ENCODE data around the gene RCSD1. TPM values are rescaled to one million over a fixed set of nuclear protein-coding genes. Genes with fewer than 3 reads are reported as not detected.

The RCSD1 gene
- total and polyA plus RNA-seq, 2 of the 13 experiments (the other 11 are each of a cell fraction or from before 2014, with no cell fraction given): not detected

DNA sequence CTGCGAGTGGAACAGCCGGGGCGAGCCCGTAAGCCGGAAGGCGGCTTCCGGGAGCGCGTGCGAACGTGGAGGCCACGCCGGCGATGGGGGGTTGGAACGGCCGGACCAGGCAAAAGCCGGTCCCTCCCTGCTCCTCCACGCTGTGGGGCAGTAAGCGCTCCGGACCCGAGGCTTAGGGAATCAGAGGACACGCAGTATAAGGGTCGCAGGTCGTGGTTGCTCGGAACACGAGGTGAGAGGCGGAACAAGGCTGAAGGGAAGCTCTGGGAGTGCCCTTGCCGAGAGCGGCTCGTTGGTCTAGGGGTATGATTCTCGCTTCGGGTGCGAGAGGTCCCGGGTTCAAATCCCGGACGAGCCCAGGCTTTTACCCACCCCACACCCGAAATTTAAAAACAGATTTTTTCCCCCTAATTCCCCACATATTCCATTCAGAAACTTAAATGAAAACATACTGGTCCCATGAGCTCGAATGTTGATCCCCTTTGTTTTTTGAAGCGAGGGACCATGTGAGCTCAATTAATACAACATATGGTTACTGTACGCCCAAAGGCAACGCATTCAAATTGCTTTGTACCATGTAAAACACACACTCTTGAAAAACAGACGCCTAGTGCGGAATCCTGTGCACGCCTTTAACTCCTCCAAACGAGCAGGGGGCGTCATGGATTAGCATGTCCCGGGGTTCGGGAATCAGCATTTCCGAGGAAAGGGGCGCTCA is 84.6 kb downstream of the RCSD1 start (continued):
- TF ChIP-seq, protein P1, sequence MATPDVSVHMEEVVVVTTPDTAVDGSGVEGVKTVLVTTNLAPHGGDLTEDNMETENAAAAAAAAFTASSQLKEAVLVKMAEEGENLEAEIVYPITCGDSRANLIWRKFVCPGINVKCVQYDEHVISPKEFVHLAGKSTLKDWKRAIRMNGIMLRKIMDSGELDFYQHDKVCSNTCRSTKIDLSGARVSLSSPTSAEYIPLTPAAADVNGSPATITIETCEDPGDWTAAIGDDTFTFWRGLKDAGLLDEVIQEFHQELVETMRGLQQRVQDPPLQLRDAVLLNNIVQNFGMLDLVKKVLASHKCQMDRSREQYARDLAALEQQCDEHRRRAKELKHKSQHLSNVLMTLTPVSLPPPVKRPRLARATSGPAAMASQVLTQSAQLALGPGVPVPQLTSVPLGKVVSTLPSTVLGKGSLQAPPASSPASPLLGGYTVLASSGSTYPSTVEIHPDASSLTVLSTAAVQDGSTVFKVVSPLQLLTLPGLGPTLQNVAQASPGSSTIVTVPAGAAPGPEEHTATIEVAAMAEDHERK (CRISPR knock-in tag; IDR thresholded peaks at IDR 0.05; ENCODE audit: low read depth): peak; percentile 53; the same call in 1 of the 2 replicates
- TF ChIP-seq SPEN (CRISPR knock-in tag; IDR thresholded peaks at IDR 0.05; ENCODE audit: low read depth) (peak; percentile 82), ZFP37 (CRISPR knock-in tag; IDR thresholded peaks at IDR 0.05; ENCODE audit: borderline replicate concordance) (peak; percentile 77; the same call in 1 of the 2 replicates), ZBTB42 (CRISPR knock-in tag; IDR thresholded peaks at IDR 0.05) (peak; percentile 54; the same call in 1 of the 2 replicates), ZNF614 (CRISPR knock-in tag; IDR thresholded peaks at IDR 0.05; ENCODE audit: borderline replicate concordance) (no peak), ZNF616 (CRISPR knock-in tag; IDR thresholded peaks at IDR 0.05; ENCODE audit: low read depth) (no peak), GTF2F1 (IDR thresholded peaks at IDR 0.05; ENCODE audit: low read length) (no peak)
- TF ChIP-seq, protein P2, sequence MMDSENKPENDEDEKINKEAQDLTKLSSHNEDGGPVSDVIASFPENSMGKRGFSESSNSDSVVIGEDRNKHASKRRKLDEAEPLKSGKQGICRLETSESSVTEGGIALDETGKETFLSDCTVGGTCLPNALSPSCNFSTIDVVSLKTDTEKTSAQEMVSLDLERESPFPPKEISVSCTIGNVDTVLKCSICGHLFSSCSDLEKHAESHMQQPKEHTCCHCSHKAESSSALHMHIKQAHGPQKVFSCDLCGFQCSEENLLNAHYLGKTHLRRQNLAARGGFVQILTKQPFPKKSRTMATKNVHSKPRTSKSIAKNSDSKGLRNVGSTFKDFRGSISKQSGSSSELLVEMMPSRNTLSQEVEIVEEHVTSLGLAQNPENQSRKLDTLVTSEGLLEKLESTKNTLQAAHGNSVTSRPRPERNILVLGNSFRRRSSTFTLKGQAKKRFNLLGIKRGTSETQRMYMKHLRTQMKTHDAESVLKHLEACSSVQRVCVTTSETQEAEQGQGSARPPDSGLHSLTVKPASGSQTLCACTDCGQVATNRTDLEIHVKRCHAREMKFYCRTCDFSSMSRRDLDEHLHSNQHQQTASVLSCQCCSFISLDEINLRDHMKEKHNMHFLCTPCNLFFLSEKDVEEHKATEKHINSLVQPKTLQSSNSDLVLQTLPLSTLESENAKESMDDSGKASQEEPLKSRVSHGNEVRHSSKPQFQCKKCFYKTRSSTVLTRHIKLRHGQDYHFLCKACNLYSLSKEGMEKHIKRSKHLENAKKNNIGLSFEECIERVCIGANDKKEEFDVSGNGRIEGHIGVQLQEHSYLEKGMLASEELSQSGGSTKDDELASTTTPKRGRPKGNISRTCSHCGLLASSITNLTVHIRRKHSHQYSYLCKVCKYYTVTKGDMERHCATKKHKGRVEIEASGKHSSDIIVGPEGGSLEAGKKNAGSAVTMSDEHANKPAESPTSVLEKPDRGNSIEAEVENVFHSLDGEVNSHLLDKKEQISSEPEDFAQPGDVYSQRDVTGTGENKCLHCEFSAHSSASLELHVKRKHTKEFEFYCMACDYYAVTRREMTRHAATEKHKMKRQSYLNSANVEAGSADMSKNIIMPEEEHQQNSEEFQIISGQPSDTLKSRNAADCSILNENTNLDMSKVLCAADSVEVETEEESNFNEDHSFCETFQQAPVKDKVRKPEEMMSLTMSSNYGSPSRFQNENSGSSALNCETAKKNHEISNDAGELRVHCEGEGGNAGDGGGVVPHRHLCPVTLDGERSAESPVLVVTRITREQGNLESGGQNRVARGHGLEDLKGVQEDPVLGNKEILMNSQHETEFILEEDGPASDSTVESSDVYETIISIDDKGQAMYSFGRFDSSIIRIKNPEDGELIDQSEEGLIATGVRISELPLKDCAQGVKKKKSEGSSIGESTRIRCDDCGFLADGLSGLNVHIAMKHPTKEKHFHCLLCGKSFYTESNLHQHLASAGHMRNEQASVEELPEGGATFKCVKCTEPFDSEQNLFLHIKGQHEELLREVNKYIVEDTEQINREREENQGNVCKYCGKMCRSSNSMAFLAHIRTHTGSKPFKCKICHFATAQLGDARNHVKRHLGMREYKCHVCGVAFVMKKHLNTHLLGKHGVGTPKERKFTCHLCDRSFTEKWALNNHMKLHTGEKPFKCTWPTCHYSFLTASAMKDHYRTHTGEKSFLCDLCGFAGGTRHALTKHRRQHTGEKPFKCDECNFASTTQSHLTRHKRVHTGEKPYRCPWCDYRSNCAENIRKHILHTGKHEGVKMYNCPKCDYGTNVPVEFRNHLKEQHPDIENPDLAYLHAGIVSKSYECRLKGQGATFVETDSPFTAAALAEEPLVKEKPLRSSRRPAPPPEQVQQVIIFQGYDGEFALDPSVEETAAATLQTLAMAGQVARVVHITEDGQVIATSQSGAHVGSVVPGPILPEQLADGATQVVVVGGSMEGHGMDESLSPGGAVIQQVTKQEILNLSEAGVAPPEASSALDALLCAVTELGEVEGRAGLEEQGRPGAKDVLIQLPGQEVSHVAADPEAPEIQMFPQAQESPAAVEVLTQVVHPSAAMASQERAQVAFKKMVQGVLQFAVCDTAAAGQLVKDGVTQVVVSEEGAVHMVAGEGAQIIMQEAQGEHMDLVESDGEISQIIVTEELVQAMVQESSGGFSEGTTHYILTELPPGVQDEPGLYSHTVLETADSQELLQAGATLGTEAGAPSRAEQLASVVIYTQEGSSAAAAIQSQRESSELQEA (CRISPR knock-in tag; IDR thresholded peaks at IDR 0.05; ENCODE audit: not compliant biosample characterization): no peak
- TF ChIP-seq, protein P3, sequence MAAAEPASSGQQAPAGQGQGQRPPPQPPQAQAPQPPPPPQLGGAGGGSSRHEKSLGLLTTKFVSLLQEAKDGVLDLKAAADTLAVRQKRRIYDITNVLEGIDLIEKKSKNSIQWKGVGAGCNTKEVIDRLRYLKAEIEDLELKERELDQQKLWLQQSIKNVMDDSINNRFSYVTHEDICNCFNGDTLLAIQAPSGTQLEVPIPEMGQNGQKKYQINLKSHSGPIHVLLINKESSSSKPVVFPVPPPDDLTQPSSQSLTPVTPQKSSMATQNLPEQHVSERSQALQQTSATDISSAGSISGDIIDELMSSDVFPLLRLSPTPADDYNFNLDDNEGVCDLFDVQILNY (CRISPR knock-in tag; conservative IDR thresholded peaks at IDR 0.05): no peak
- TF ChIP-seq, protein P4, sequence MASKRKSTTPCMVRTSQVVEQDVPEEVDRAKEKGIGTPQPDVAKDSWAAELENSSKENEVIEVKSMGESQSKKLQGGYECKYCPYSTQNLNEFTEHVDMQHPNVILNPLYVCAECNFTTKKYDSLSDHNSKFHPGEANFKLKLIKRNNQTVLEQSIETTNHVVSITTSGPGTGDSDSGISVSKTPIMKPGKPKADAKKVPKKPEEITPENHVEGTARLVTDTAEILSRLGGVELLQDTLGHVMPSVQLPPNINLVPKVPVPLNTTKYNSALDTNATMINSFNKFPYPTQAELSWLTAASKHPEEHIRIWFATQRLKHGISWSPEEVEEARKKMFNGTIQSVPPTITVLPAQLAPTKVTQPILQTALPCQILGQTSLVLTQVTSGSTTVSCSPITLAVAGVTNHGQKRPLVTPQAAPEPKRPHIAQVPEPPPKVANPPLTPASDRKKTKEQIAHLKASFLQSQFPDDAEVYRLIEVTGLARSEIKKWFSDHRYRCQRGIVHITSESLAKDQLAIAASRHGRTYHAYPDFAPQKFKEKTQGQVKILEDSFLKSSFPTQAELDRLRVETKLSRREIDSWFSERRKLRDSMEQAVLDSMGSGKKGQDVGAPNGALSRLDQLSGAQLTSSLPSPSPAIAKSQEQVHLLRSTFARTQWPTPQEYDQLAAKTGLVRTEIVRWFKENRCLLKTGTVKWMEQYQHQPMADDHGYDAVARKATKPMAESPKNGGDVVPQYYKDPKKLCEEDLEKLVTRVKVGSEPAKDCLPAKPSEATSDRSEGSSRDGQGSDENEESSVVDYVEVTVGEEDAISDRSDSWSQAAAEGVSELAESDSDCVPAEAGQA (IDR thresholded peaks at IDR 0.05; ENCODE audit: low read depth): no peak
- TF ChIP-seq, protein P4 (CRISPR knock-in tag; IDR thresholded peaks at IDR 0.05; ENCODE audit: borderline replicate concordance): peak; percentile 76; the same call in 1 of the 2 replicates
